NT2/D1 (cell line): ENCODE results near the gene DENND5B.

ENCODE experiments used
- SUZ12 ChIP-seq: IDR thresholded peaks from 2 replicates; pipeline ENCODE4 v1.6.1; 2011; ENCODE audit not compliant: insufficient read length, insufficient read depth; ENCODE audit errors: extremely low read depth
- YY1 ChIP-seq: IDR thresholded peaks from 2 replicates; pipeline ENCODE4 v1.6.1; 2011; ENCODE audit not compliant: insufficient read length, insufficient read depth
- ZNF274 ChIP-seq: IDR thresholded peaks from 2 replicates; pipeline ENCODE4 v1.6.1; 2011; ENCODE audit warnings: mild to moderate bottlenecking, low read depth, low read length

DNA sequence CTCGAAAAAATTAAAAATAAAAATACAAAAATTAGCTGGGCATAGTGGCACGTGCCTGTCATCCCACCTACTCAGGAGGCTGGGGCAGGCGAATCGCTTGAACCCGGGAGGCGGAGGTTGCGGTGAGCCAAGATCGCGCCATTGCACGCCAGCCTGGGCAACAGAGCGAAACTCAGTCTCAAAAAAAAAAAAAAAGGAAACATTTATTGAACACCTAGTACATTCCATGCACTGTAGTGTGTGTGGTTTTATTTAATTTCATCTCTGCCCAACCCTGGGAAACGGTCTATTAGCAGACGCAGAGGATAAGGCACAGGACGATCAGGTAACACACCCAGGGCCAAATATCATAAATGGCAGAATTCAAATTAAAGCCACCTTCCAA is 229.2 kb downstream of the DENND5B start:
- no peak for TF ChIP-seq YY1
- TF ChIP-seq SUZ12 = no peak
- no peak for TF ChIP-seq ZNF274
